CD4-positive, alpha-beta T cell treated with Interleukin-4 for 1 hour (primary cell): ENCODE measurements around the gene SERGEF.

ENCODE experiments used
- DNase-seq, 2 donors: peaks; one replicate each; pipeline ENCODE4 v3.0.0-alpha.2; 2020 to 2022

SERGEF gene

DNA sequence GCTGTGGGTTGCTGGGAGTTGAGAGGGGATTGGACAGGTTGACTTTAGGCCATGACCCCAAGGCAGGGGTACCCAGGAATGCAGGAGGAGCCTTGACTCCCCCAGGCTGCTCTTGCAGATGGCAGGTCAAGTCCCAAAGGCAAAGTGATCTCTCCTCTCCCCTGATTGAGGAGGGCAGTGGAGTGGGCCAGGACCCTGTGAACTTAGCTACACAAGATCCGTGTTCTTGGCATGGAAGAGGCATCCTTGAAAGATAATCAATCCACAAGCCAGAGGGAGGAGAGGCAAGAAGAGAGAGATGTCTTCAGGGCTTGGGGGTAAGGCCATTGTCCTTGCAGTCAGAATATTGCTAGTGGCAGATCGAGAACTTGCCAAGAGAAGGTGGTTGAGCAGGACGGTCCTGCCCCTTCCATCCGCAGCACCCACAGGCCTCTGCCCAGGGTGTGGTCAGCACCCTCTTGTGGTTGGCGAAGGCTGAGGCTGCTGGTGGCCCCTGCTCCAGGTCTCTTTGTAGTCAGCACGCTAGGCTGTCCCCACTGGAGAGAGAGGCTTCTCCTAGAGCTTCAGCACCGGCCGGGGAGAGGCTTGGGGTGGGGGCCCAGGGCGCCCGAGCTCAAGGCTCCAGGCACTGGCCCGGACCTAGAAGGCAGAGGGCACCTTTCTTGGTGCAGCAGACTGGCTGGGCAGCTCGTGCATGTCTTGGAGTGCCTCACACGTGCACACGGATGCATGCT lies 232.8 kb downstream of the SERGEF start:
- no peak for DNase-seq

DNA sequence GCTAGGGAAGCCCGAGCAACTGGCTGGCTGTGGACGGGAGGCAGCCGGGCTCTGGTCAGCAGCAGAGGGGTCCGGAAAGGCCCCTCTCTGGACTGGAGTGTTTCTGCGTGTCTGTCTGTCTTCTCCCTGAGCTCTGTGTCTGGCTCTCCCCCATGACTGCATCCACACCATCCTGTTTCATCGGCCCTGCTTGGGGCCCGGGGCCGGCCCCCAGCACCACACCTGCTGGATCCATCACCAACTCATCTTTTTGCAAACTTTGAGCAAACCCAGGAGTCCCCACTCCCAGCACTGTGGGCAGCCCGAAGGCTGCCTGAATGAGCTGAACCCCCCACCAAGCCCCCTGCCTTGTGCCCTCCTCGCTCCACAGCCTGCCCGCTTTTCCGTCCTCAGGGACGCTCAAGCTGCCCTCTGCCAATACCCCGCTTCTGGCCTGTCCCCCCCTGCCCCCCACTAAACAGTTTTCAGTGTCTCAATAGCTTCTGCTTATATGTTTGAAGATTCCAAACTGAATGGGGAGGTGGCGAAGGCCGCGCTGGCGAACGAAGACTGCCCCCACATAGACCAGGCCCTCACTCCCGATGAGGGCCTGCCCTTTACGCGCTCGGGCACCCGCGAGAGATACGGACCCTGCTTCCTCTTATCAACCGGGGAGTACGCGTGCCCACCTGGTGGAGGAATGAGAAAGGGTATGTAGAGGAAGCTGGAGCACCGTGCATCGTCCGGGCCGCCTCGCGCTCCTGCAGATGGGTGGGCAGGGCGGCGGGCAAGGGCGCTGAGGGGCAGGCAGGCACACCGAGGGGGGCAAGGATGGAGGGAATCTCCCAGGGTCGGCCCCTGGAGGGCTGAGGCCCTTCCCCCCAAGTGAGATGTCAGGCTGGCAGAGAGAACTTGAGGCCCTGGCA lies 233.6 kb downstream of the SERGEF start:
- DNase-seq: no peak

GRCh38 chr11:17778352-17778751 lies 234.5 kb downstream of the SERGEF start:
- no peak for DNase-seq

DNA sequence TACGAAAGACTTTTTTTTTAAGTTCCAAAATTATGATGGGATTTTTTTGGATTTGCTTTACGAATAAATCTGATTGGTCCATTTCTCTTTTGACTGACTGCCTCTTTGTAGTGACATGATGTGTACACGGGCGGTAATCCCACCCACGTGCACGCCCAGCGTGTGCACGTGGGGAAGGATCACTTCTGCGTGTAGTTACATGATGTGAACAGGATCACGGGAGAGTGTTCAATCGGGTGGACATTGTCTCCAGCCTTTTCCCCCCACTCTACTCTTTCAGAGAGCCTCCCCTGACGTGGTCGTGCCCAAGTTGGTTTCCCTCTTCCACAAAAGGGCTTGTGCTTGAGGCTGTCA lies 235.1 kb downstream of the SERGEF start:
- DNase-seq: no peak

- no peak for DNase-seq
These were observed 235.6 kb downstream of the SERGEF start for GRCh38 chr11:17777086-17777737.

GRCh38 chr11:17776212-17776875 lies 236.5 kb downstream of the SERGEF start:
- no peak for DNase-seq

GRCh38 chr11:17775507-17776211 lies 237.2 kb downstream of the SERGEF start:
- DNase-seq: no peak

- DNase-seq: no peak
These were observed 237.9 kb downstream of the SERGEF start for GRCh38 chr11:17775035-17775348.

- DNase-seq: no peak
These were observed 238.4 kb downstream of the SERGEF start for GRCh38 chr11:17774232-17775034.

- DNase-seq: no peak
These were observed 239.2 kb downstream of the SERGEF start for GRCh38 chr11:17773674-17774073.

DNA sequence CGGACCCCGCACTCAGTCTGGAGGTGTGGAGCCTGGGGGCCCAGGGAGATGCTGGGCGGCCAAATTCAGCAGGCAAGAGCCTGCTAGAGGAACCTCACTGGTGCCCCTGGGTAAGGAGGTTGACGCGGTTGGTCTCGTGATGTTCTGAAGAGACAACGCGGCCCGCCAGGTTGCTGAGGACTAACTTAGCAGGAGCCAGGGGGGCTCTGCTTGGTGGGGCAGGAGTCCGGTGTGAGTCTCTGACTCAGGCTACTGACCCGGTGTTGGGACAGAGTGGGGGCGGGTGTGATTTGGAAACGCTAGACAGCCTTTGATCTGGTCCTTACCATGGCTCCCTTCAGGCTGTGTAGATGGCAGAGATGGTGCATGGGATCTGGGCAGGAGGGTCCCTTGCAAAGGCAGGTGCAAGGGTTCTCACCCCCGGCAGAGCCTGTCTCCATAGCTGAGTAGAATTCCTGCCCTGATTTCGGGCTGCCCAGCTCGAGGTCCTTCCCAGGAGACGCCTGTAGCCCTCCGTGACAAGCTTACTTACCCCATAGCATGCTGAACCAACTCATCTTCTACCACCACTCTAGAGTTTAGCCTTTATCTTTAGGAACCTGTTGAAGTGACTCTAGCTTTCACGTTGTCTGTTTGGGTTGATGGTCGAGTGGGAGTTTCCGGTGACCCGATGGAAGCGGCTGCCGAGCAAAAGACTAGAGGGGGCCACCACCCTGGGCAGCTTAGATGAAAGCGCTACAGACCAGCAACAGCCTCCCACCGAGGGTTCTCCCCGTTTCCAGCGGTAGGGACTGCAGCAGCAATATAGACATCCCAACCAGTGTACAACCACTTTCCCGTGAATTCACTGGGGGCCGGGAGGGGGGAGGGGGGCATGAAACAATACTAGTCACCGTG lies 239.9 kb downstream of the SERGEF start:
- DNase-seq: no peak

DNA sequence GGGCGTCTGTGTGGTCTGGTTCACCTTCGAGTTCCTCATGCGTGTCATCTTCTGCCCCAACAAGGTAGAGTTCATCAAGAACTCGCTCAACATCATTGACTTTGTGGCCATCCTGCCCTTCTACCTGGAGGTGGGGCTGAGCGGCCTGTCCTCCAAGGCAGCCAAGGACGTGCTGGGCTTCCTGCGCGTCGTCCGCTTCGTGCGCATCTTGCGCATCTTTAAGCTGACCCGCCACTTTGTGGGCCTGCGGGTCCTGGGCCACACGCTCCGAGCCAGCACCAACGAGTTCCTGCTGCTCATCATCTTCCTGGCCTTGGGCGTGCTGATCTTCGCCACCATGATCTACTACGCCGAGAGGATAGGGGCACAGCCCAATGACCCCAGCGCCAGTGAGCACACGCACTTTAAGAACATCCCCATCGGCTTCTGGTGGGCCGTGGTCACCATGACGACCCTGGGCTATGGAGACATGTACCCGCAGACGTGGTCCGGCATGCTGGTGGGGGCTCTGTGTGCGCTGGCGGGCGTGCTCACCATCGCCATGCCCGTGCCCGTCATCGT lies 240.9 kb downstream of the SERGEF start:
- DNase-seq: no peak

DNA sequence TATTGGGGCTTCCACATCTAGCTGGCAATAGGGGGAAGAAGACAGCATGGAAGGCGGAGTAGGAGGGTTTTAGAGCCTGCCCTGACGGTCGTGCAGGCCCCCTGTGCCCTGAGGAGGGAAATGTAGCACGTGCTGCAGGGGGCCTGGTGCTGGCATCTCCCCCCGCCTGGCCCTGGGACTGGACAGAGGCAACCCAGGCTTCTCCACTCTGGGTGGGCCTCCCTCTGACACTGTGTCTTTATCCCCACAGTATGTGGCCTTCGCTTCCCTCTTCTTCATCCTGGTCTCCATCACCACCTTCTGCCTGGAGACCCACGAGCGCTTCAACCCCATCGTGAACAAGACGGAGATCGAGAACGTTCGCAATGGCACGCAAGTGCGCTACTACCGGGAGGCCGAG lies 241.4 kb downstream of the SERGEF start:
- DNase-seq: no peak

DNA sequence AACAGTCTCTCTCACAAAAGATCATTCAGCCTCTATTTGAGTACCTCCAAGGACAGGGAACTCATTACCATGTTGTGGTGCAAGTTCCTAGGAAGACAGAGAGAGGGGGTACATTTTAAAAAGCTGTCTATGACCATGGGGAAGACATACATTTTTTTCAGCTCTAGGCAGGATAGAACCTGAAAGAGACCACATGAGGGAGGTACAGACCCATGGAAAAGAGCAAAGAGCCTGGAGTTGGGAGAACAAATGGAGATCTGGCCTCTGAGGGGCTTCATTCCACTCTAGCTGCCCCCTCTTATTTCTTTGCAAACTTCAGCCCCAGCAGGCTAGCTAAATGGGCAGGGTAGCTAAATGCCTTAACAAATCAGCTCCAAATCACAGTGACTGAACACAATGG lies 241.9 kb downstream of the SERGEF start:
- DNase-seq: no peak

DNA sequence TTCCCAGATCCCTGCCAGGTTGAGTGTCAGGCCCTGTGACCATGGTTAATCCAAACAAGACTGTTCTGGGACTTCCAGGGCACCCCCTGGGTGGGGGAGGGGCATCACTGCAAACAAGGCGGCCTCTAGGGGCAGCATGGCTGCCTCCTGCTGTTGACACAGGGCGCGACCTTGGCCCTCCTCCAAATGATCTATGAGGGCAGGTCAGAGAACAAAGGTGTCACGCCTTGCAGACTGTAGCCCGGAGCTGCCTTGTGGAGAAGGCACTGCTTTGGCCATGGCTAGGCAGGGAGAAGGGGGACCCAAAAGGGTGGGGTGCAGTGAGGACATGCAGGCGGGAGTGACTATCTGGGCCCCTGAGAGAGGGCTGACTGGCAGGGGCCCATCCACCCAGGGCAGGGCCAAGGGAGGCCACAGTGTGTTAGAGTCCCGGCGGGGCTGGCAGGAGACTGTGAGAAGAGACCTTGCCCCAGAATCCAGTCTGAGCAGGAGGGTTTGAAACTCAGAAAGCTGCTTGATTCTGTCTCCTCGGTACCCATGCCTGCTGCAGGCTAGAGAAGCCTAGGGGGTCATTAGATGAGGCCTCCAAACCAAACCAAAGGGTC lies 242.7 kb downstream of the SERGEF start:
- DNase-seq: no peak

DNA sequence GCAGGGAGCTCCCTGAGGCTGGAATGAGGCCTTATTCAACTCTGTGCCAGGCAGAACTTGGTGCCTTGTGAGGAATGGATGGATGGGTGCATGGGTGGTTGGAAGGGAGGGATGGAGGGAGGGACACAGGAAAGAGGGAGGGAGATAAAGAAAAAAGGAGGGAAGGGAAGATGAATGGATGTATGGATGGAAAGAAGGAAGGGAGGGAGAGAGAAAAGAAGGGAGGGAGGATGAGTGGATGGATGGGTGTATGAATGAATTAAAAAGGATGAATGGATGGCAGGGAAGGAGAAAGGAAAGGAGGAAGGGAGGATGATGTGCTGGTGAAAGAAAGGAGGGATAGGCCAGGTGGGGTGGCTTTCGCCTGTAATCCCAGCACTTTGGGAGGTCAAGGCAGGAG lies 243.6 kb downstream of the SERGEF start:
- DNase-seq: no peak

DNA sequence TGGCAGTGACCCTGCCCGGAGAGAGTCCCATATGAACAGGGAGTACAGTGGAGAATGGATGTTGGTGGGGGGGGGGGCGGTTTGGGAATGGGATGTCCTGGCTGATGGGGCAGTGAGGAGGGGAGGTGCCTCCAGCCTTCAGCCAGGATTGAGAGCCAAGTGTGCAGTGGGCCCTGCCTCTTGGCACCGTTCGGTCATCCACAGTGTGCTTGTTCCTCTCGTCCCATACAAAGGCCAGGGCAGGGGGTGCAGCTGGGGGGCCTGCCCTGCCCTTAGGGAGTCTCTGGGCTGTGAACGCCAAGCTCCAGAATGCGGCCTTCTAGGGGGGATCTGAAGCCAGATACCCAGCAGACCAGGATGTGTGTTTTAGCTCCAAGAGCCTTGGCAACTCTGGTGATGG lies 244.3 kb downstream of the SERGEF start:
- DNase-seq: no peak

DNA sequence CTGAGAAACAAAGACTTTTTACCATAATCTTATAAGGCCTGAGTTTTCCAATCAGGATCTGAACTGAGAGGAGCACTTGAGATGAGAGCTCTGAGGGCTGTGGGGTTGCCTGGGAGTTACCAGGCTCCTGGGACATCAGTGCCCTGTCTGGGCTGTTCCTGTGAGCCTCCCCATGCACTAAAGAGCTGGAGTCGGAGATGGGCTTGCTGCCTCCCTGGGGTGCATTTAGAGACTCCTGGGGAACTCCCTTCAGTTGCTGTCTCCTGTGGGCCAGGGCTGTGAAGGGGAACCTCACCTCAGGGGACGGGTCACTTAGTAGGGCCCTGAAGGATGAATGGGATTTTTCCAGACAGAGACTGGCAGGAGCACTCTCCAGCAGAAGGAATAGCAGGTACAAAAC lies 244.9 kb downstream of the SERGEF start:
- no peak for DNase-seq

GRCh38 chr11:17767301-17767885 lies 245.5 kb downstream of the SERGEF start:
- no peak for DNase-seq

- DNase-seq: no peak
These were observed 246.3 kb downstream of the SERGEF start for GRCh38 chr11:17766590-17766989.
